ENCODE data around the gene ENTR1. TPM values are rescaled to one million over a fixed set of nuclear protein-coding genes. Genes with fewer than 3 reads are reported as not detected.
"Not testable (repeated sequence)": the region's sequence is repeated elsewhere in the genome, so short reads cannot be mapped to it uniquely, and the experiment has no call there.

Gene ENTR1
- total RNA-seq, 4 donors from 2014 or later = 37.4 to 93.0 (median 49.7) TPM

GRCh38 chr9:136426787-136427186, 16.4 kb upstream of the ENTR1 start:
- WGBS = 71% methylated on average over 12 of the region's 12 CpGs
- Histone ChIP-seq H3K9me3 (no peaks in the 10 kb centered on the region), H3K27me3 (no peaks in the 10 kb centered on the region), H3K4me3 (no peak overlapping the region), H3K27ac (no peak overlapping the region), H3K4me1 (no peaks in the 10 kb centered on the region), H3K36me3 (peaks cover 63% of the 10 kb centered on the region)
- peak in 1 of 2 donors; percentile 57 for DNase-seq (ENCODE audit: low spot score in 2 of 2)
- TF ChIP-seq EP300 (IDR thresholded peaks at IDR 0.05) = no peak
- TF ChIP-seq CTCF (IDR thresholded peaks at IDR 0.05) = no peak
- TF ChIP-seq POLR2A (IDR thresholded peaks at IDR 0.05) = no peak
- TF ChIP-seq POLR2AphosphoS5 (IDR thresholded peaks at IDR 0.05) = no peak

DNA sequence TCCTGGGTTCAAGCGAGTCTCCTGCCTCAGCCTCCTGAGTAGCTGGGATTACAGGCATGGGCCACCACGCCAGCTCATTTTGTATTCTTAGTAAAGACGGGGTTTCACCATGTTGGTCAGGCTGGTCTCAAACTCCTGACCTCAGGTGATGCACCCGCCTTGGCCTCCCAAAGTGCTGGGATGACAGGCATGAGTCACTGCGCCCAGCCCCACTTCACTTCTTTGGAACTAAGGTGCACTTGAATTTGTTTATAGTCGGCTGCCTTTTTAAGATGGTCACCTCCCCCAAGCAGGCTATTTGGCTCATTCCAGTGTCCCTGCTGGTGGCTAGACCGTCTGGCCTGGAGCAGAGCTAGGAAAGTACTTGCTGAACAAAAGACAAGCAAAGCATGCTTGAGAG, 15.0 kb upstream of the ENTR1 start:
- peaks cover 69% of the 10 kb centered on the region for H3K36me3 ChIP-seq
- not testable (repeated sequence) for H3K4me1 ChIP-seq; H3K4me3 ChIP-seq; DNase-seq (ENCODE audit: low spot score in 2 of 2); H3K27me3 ChIP-seq; H3K27ac ChIP-seq; H3K9me3 ChIP-seq
- WGBS = 83% methylated on average over 7 of the region's 7 CpGs

DNA sequence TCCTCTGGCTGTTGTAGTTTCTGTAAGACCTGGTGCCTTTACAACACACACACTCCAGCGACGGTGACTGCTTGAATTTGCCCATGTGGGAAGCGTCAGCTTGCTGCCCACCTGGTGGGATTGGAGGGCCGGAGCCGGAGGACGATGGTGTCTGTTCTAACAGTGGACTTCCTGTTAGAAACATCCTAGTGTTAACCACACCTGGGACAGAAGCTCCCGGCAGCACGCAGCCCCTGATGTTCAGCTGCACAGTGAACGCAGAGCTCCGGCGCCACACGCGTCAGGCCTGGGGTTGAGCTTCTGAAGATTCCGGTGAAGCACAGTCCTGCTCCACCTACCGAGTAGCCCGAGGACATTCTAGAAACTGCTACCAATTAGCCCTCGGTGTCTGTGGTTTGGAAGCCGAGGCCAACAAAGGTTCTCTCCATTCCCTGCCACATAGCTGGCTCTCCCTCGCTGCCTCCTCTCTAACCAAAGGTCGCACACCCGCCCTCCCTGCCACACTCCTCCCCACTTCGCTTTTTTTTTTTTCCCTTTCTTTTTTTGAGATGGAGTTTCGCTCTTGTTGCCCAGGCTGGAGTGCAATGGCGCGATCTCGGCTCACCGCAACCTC, 14.4 kb upstream of the ENTR1 start:
- H3K4me1 ChIP-seq = no peaks in the 10 kb centered on the region
- no peak overlapping the region for H3K4me3 ChIP-seq
- peaks cover 69% of the 10 kb centered on the region for H3K36me3 ChIP-seq
- no peaks in the 10 kb centered on the region for H3K9me3 ChIP-seq
- 80% methylated on average over 15 of the region's 27 CpGs for WGBS
- no peak overlapping the region for H3K27ac ChIP-seq
- TF ChIP-seq CTCF (IDR thresholded peaks at IDR 0.05) = no peak
- H3K27me3 ChIP-seq = no peaks in the 10 kb centered on the region
- DNase-seq (ENCODE audit: low spot score in 2 of 2) = peak in 1 of 2 donors; percentile 52

- TF ChIP-seq CTCF (IDR thresholded peaks at IDR 0.05) (no peak), EP300 (IDR thresholded peaks at IDR 0.05) (no peak), POLR2AphosphoS5 (IDR thresholded peaks at IDR 0.05) (no peak), POLR2A (IDR thresholded peaks at IDR 0.05) (no peak)
- 93% methylated on average over 32 of the region's 43 CpGs for WGBS
Measured at GRCh38 chr9:136423432-136424146, 13.2 kb upstream of the ENTR1 start.

GRCh38 chr9:136422876-136423275, 12.5 kb upstream of the ENTR1 start:
- Histone ChIP-seq H3K4me3 (no peak overlapping the region), H3K27me3 (no peaks in the 10 kb centered on the region), H3K27ac (no peak overlapping the region), H3K9me3 (no peaks in the 10 kb centered on the region), H3K36me3 (peaks cover 77% of the 10 kb centered on the region), H3K4me1 (no peaks in the 10 kb centered on the region)
- peak in 1 of 2 donors; percentile 55 for DNase-seq (ENCODE audit: low spot score in 2 of 2)
- no peak for TF ChIP-seq EP300 (IDR thresholded peaks at IDR 0.05)
- TF ChIP-seq POLR2A (IDR thresholded peaks at IDR 0.05) = no peak
- TF ChIP-seq POLR2AphosphoS5 (IDR thresholded peaks at IDR 0.05) = no peak
- no peak for TF ChIP-seq CTCF (IDR thresholded peaks at IDR 0.05)
- 88% methylated on average over 26 of the region's 26 CpGs for WGBS

More at GRCh38 chr9:136423432-136424146, 13.2 kb upstream of the ENTR1 start:
- Histone ChIP-seq H3K27me3 (no peaks in the 10 kb centered on the region), H3K27ac (no peak overlapping the region), H3K36me3 (peaks cover 73% of the 10 kb centered on the region), H3K4me3 (no peak overlapping the region), H3K4me1 (no peaks in the 10 kb centered on the region), H3K9me3 (no peaks in the 10 kb centered on the region)
- peak in 1 of 2 donors; percentile 59 for DNase-seq (ENCODE audit: low spot score in 2 of 2)
